Neural crest cell (in vitro differentiated cells): Measurements from ENCODE around the gene GMEB2. TPM values are rescaled to one million over a fixed set of nuclear protein-coding genes. Genes with fewer than 3 reads are reported as not detected.
"Not testable (repeated sequence)": the region's sequence is repeated elsewhere in the genome, so short reads cannot be mapped to it uniquely, and the experiment has no call there.

Experiments
- DNase-seq: peaks from one replicate; pipeline ENCODE4 v3.0.0; 2021; ENCODE audit warnings: low read depth, mixed read lengths, low spot score
- H3K27ac Mint-ChIP-seq: one replicate; pipeline ENCODE4 v1.8.0; 2021; ENCODE audit warnings: mild to moderate bottlenecking, mixed read lengths; ENCODE audit not compliant: unreplicated experiment
- H3K27me3 Mint-ChIP-seq: 2 replicates; pipeline ENCODE4 v1.8.0; 2021; ENCODE audit warnings: low read depth, mild to moderate bottlenecking, mixed read lengths
- H3K36me3 Mint-ChIP-seq: 2 replicates; pipeline ENCODE4 v1.8.0; 2021; ENCODE audit warnings: low read depth, mild to moderate bottlenecking, mixed read lengths
- H3K4me1 Mint-ChIP-seq: 2 replicates; pipeline ENCODE4 v1.8.0; 2021; ENCODE audit warnings: mixed read lengths
- H3K4me3 Mint-ChIP-seq: one replicate; pipeline ENCODE4 v1.8.0; 2021; ENCODE audit warnings: mild to moderate bottlenecking, mixed read lengths
- H3K9me3 Mint-ChIP-seq: 2 replicates; pipeline ENCODE4 v1.8.0; 2021; ENCODE audit warnings: mixed read lengths
- CTCF ChIP-seq: fragments of 200-600 bp; sonication (generic); conservative IDR thresholded peaks from 2 replicates; pipeline ENCODE4 v1.5.0; 2021; ENCODE audit warnings: antibody characterized with exemption, mild to moderate bottlenecking
- long read RNA-seq: library from polyadenylated mRNA; unstranded; transcript quantifications from one replicate; pipeline ENCODE4 v2.0.0, GENCODE V29; 2020
- total RNA-seq: library from RNA; stranded (reverse); gene quantifications from 2 replicates; pipeline ENCODE4 v1.2.1, GENCODE V29; 2021

The GMEB2 gene
- total RNA-seq = 14.6 and 15.2 TPM in 2 replicates
- long read RNA-seq, partial matches to known transcripts = 0 of 2 reads
- long read RNA-seq, other reads (novel, unspliced or antisense) = 2 of 2 reads

- Mint-ChIP-seq H3K27me3 (no peaks in the 10 kb centered on the region), H3K27ac (no peak within 1 kb of the TSS), H3K36me3 (peaks cover 4% of the 10 kb centered on the region), H3K9me3 (no peaks in the 10 kb centered on the region), H3K4me3 (peak within 1 kb of the TSS; percentile 86), H3K4me1 (peaks cover 26% of the 10 kb centered on the region)
- no peak for TF ChIP-seq CTCF
- DNase-seq = no peak
Observed at GRCh38 chr20:63626424-63627128, at the start of gene GMEB2. Gene GMEB2 (minus strand): TSS chr20:63627101. CDS start chr20:63619397, 7,704 bp downstream.

DNA sequence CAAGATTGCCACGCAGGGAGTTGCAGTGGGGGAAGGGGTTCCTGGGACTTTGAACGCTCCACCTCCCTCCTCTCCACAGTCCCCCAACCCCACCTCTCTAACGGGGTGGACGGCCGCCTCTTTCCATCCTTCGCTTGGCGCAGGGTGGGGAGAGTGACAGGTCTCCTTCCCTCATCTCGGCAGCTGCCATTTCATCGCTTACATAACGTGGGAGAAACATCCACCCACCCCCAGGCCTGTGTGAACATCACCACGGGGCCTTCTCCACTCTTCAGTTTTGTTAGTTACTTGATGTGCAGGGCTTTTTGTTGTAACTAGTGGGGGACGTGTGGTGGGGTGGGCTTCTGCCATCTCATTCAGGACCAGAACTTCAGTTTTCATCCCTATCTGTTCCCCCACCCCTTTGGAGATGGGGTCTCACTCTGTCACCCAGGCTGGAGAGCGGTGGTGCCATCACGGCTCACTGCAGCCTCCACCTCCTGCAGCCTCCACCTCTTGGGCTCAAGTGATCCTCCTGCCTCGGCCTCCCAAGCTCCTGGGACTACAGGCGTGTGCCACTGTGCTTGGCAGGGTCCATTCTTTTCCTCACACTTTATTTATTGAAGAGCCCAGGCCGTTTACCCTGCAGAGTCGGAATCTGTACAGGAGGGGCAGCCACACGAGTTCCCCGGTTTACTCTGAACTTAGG is 48.9 kb upstream of the GMEB2 start:
- H3K36me3 Mint-ChIP-seq = peaks cover 8% of the 10 kb centered on the region
- DNase-seq = no peak
- H3K27ac Mint-ChIP-seq = no peak overlapping the region
- no peak for TF ChIP-seq CTCF
- H3K4me3 Mint-ChIP-seq = no peak overlapping the region
- H3K9me3 Mint-ChIP-seq = no peaks in the 10 kb centered on the region
- H3K27me3 Mint-ChIP-seq = no peaks in the 10 kb centered on the region
- H3K4me1 Mint-ChIP-seq = no peaks in the 10 kb centered on the region

DNA sequence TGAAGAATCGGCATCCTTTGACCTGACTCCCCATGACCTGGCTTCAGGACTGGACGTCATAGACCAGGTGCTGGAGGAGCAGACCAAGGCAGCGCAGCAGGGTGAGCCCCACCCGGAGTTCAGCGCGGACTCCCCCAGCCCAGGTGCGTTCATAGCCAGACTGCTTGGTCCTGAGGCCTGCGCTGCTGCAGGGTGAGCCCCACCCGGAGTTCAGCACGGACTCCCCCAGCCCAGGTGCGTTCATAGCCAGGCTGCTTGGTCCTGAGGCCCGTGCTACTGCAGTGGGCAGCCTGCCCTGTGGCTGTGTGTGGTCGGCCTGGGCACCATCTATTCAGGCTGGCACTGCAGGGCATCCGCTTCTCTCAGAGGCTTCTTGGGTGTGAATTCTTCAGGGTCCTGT is 47.0 kb upstream of the GMEB2 start:
- DNase-seq = no peak
- Mint-ChIP-seq H3K4me1 (no peaks in the 10 kb centered on the region), H3K27me3 (no peaks in the 10 kb centered on the region), H3K27ac (peak overlapping the region; percentile 35), H3K9me3 (no peaks in the 10 kb centered on the region), H3K4me3 (no peak overlapping the region), H3K36me3 (peaks cover 12% of the 10 kb centered on the region)
- TF ChIP-seq CTCF = no peak

DNA sequence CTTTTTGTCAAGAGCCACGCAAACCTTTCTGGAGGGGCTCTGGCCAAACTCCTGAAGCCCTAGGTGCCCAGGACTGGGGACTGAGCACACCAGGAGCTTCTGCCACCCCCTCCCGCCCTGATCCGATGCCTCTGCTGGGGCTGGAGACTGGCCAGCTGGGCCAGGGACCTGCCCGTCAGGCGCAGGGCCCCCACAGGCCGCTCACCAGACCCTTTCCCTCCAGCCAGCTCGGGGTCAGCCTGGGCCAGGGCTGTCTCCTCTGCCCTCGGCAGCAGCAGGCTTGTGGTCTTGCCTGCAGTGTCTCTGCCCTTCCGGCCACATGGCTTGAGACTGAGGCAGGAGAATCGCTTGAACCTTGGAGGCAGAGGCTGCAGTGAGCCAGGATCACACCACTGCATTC is 45.8 kb upstream of the GMEB2 start:
- DNase-seq = no peak
- H3K4me3 Mint-ChIP-seq = no peak overlapping the region
- H3K4me1 Mint-ChIP-seq = no peaks in the 10 kb centered on the region
- H3K9me3 Mint-ChIP-seq = no peaks in the 10 kb centered on the region
- H3K27me3 Mint-ChIP-seq = no peaks in the 10 kb centered on the region
- peaks cover 6% of the 10 kb centered on the region for H3K36me3 Mint-ChIP-seq
- TF ChIP-seq CTCF = no peak
- H3K27ac Mint-ChIP-seq = no peak overlapping the region

GRCh38 chr20:63671695-63672094 is 44.8 kb upstream of the GMEB2 start:
- not testable (repeated sequence) for H3K4me3 Mint-ChIP-seq, H3K27ac Mint-ChIP-seq, DNase-seq, H3K9me3 Mint-ChIP-seq, H3K27me3 Mint-ChIP-seq, H3K4me1 Mint-ChIP-seq, H3K36me3 Mint-ChIP-seq

GRCh38 chr20:63668351-63668750 is 41.5 kb upstream of the GMEB2 start:
- no peak for DNase-seq
- TF ChIP-seq CTCF = no peak
- Mint-ChIP-seq H3K27ac (no peak overlapping the region), H3K4me1 (no peaks in the 10 kb centered on the region), H3K9me3 (no peaks in the 10 kb centered on the region), H3K27me3 (no peaks in the 10 kb centered on the region), H3K4me3 (no peak overlapping the region), H3K36me3 (peaks cover 3% of the 10 kb centered on the region)
